Panc1 (cell line): Measurements from ENCODE around the gene GIPC3.

Experiments
- CTCF ChIP-seq: fragments of 450-650 bp; IDR thresholded peaks from 2 replicates; pipeline ENCODE4 v1.5.1; 2017; ENCODE audit warnings: mild to moderate bottlenecking
- REST ChIP-seq, 2 experiments: IDR thresholded peaks; 2 replicates each; pipeline ENCODE4 v1.6.1; 2011 to 2012; ENCODE audit warnings: low read depth in 2 of 2, control low read depth in 1 of 2, low read length in 1 of 2, mild to moderate bottlenecking in 1 of 2, moderate library complexity in 1 of 2; ENCODE audit not compliant: insufficient read depth in 1 of 2
- TCF7L2 ChIP-seq: IDR thresholded peaks from 2 replicates; pipeline ENCODE4 v1.6.1; 2011; ENCODE audit warnings: mild to moderate bottlenecking, low read depth, low read length, inconsistent platforms

GRCh38 chr19:3543150-3544057, 41.9 kb upstream of the GIPC3 start:
- TF ChIP-seq CTCF (no peak), REST (IDR thresholded peaks at IDR 0.05; ENCODE audit: insufficient read depth in 1 of 2, low read depth in 2 of 2, low read length in 1 of 2) (no peak), TCF7L2 (no peak)
